GM04504 (cell line): ENCODE data around the gene SLC16A12.

Source experiments
- DNase-seq: peaks from one replicate; pipeline ENCODE4 v3.0.0-alpha.2; 2012; ENCODE audit warnings: low read depth

The SLC16A12 gene

GRCh38 chr10:89535171-89536012 lies at the start of gene SLC16A12:
Gene SLC16A12, minus strand, starts transcription at chr10:89535594. Its CDS starts 73,016 bp downstream, at chr10:89462578.
- no peak for DNase-seq

- DNase-seq: no peak
Observed at GRCh38 chr10:89582022-89582421, 46.6 kb upstream of the SLC16A12 start.

GRCh38 chr10:89580243-89580642 lies 44.8 kb upstream of the SLC16A12 start:
- no peak for DNase-seq

GRCh38 chr10:89576696-89577095 lies 41.3 kb upstream of the SLC16A12 start:
- DNase-seq: no peak

- no peak for DNase-seq
Observed at GRCh38 chr10:89576022-89576421, 40.6 kb upstream of the SLC16A12 start.

GRCh38 chr10:89575031-89575430 lies 39.6 kb upstream of the SLC16A12 start:
- no peak for DNase-seq

- DNase-seq: no peak
Observed at GRCh38 chr10:89574368-89574767, 39.0 kb upstream of the SLC16A12 start.

- DNase-seq: no peak
Observed at GRCh38 chr10:89567576-89568245, 32.3 kb upstream of the SLC16A12 start.

GRCh38 chr10:89566992-89567391 lies 31.6 kb upstream of the SLC16A12 start:
- DNase-seq: no peak

- no peak for DNase-seq
Observed at GRCh38 chr10:89566095-89566950, 30.9 kb upstream of the SLC16A12 start.

- no peak for DNase-seq
Observed at GRCh38 chr10:89565180-89565579, 29.8 kb upstream of the SLC16A12 start.

GRCh38 chr10:89563861-89564478 lies 28.6 kb upstream of the SLC16A12 start:
- peak; percentile 22 for DNase-seq

GRCh38 chr10:89563311-89563710 lies 27.9 kb upstream of the SLC16A12 start:
- no peak for DNase-seq

- DNase-seq: no peak
Observed at GRCh38 chr10:89556600-89556999, 21.2 kb upstream of the SLC16A12 start.

GRCh38 chr10:89555688-89556445 lies 20.5 kb upstream of the SLC16A12 start:
- DNase-seq: no peak

- DNase-seq: no peak
Observed at GRCh38 chr10:89554433-89554832, 19.0 kb upstream of the SLC16A12 start.

- DNase-seq: peak; percentile 84
Observed at GRCh38 chr10:89553064-89553734, 17.8 kb upstream of the SLC16A12 start.

GRCh38 chr10:89552213-89552612 lies 16.8 kb upstream of the SLC16A12 start:
- no peak for DNase-seq

GRCh38 chr10:89550509-89550908 lies 15.1 kb upstream of the SLC16A12 start:
- DNase-seq: no peak

GRCh38 chr10:89549510-89549909 lies 14.1 kb upstream of the SLC16A12 start:
- no peak for DNase-seq

GRCh38 chr10:89548673-89549072 lies 13.3 kb upstream of the SLC16A12 start:
- DNase-seq: no peak
